Activated CD8-positive, alpha-beta memory T cell treated with anti-CD3 and anti-CD28 coated beads for 1 hour (primary cell): ENCODE measurements around the gene PHKG1.
"Not testable (repeated sequence)": the region's sequence is repeated elsewhere in the genome, so short reads cannot be mapped to it uniquely, and the experiment has no call there.

Experiments used
- DNase-seq, 2 donors: peaks; one replicate each; pipeline ENCODE4 v3.0.0-alpha.2; 2020; ENCODE audit warnings: low read depth in 1 of 2; ENCODE audit errors: extremely low read depth in 1 of 2

PHKG1 gene

DNA sequence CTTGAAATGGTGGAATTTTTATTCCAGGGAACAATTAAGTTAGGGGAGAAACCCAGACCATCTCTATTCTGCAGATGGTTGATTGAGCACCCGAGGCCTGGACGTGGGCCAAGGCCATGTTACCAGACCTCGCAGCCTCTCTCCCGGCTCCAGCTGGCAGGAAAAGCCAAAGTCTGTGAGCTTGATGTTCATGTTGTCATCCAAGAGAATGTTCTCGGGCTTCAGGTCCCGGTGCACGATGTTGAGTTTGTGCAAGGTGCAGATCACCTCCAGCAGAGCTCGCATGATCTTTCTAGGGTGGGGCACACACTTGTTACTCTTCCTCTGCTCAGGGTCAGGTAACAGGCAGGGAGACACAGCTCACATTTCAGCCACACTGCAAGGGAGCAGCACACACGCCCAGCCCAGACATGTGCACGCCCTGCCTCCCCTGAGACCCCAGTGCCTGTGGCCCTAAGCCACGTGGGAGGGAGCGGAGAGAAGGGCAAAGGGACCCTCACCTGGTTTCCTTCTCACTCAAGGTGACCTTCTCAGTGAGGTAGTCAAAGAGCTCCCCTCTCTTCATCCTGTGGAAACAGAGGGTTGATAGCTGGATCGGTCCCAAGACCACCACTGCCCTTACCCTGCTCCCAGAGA, 9.5 kb downstream of the PHKG1 start:
- no peak for DNase-seq

DNA sequence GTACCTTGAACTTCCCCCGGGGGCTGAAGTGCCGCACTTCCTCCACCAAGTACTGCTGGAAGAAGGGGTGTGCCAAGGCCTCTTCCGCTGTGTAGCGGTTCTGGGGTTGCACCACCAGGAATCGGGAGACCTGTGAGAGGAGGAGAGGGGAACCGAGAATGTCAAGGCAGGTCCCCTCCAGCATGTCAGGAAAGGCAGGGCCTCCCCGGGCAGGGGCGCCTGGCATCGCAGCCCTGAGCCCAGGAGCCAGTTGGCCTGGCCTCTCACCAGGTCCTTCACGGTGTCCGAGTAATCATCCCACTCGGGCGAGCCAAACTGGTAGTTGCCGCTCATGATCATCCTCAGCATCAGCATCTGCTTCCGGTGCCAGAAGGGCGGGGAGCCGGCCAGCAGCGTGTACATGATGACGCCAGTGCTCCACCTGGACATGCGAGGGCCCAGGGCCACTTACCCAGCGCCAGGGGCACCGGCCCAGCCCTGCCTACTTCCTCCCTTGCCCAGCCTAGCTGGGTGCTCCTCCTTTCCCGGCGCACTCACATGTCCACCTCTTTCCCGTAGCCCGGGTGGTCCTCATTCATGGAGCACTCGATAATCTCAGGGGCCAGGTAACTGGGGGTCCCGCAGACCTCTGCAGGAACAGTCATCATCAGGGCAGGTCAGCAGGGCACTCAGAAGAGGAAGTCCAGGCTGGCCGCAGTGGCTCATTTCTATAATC, 11.0 kb downstream of the PHKG1 start:
- no peak for DNase-seq

DNA sequence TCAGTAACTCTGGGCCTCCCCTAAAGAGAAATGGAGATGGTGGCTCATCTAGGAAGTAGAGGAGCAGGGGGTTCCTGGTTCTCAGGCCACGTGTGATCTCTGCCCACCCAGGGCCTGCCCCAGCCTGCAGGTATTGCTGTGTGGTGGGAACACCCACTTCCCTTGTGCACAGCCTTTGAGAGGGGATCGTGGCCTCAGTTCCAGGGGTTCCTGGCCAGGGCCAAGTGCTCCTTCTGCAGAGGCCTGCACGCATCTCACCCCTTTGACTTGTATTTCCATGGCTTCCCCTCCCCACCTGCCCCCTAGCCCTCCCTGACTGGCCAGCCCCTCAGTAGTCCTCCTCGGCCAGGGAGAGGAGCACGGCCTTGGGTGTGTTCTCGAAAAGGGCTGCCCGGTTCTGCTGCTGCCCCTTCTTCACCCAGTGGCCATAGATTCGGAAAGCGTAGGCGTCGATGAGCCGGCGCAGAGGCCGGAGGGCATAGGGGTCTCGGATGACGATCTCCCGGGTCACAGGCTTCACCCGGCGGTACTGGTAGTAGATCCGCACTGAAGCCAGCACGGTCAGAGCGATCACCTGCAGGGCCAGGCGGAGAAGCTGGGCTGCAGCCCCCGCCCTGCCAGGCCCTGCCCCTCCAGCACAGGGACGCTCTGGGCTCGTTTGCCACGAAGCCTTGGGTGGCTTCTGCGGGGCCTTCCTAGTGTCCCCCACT, 11.9 kb downstream of the PHKG1 start:
- DNase-seq, result not testable (repeated sequence)

DNA sequence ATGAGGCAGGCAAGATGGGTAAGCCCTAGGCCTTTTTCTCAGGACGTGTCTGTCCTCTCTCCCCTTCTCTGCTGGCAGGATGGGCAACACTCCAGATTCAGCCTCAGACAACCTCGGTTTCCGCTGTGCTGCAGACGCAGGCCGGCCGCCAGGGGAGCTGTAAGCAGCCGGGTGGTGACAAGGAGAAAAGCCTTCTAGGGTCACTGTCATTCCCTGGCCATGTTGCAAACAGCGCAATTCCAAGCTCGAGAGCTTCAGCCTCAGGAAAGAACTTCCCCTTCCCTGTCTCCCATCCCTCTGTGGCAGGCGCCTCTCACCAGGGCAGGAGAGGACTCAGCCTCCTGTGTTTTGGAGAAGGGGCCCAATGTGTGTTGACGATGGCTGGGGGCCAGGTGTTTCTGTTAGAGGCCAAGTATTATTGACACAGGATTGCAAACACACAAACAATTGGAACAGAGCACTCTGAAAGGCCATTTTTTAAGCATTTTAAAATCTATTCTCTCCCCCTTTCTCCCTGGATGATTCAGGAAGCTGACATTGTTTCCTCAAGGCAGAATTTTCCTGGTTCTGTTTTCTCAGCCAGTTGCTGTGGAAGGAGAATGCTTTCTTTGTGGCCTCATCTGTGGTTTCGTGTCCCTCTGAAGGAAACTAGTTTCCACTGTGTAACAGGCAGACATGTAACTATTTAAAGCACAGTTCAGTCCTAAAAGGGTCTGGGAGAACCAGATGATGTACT, 13.1 kb downstream of the PHKG1 start:
- DNase-seq, result no peak

DNA sequence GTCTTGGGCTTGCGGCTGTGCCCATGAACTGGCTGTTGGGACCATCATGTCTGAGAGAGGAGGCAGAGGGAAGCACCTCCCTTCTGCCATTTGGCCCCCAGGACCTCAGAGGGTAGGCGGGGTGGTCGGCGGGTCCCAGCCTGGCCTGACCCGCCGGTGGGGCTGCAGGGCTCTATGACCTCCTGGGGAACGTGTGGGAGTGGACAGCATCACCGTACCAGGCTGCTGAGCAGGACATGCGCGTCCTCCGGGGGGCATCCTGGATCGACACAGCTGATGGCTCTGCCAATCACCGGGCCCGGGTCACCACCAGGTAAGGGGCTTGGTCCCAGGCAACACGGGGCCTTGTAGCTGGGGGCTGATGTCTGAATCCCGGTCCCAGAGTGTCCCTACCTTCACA, 14.6 kb downstream of the PHKG1 start:
- no peak for DNase-seq

DNA sequence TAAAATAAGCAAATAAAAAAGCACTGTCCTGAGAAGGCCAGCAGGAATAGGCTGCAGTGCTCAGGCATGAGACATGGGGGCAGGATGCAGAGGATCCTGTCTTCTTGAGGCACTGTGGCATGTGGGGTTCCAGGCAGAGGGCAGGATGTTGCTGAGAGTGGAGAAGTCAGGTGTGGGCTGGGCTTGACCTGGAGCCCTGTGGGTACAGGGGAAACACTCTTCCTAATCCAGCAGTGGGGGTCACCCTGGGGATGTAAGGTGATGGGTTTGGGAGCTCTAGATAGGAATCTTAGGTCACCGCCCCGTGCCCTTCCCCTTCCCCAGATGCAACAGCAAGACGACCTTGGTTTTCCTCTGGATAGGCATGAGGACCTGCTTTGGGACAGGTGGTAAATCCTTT, 15.1 kb downstream of the PHKG1 start:
- no peak for DNase-seq

DNA sequence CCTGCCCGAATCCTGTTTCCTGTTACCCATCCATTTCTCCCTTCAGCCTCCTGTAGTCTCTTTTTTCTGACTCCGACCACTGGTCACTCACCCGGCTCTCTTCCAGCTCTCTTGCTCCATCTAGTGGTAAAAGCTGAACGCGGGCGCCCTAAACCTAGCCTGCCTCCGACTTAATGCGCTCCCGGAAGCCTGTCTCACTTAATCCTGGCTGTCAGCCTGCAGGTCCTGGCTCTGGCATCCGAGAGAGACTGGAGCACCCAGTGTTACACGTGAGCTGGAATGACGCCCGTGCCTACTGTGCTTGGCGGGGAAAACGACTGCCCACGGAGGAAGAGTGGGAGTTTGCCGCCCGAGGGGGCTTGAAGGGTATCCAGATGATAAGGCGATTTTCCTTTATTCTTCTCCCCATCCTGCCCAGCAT, 18.4 kb downstream of the PHKG1 start:
- DNase-seq, result peak; percentile 29 to 32

DNA sequence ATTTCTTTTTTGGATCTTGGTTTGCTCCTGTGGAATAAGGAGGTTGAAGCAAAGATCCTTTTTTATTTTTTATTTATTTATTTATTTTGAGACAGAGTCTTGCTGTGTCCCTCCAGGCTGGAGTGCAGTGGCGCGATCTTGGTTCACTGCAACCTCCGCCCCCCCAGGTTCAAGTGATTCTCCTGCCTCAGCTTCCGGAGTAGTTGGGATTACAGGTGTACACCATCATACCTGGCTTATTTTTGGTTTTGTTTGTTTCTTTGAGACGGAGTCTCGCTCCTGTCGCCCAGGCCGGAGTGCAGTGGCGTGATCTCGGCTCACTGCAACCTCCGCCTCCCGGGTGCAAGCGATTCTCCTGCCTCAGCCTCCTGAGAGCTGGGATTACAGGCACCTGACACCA, 26.4 kb downstream of the PHKG1 start:
- not testable (repeated sequence) for DNase-seq

DNA sequence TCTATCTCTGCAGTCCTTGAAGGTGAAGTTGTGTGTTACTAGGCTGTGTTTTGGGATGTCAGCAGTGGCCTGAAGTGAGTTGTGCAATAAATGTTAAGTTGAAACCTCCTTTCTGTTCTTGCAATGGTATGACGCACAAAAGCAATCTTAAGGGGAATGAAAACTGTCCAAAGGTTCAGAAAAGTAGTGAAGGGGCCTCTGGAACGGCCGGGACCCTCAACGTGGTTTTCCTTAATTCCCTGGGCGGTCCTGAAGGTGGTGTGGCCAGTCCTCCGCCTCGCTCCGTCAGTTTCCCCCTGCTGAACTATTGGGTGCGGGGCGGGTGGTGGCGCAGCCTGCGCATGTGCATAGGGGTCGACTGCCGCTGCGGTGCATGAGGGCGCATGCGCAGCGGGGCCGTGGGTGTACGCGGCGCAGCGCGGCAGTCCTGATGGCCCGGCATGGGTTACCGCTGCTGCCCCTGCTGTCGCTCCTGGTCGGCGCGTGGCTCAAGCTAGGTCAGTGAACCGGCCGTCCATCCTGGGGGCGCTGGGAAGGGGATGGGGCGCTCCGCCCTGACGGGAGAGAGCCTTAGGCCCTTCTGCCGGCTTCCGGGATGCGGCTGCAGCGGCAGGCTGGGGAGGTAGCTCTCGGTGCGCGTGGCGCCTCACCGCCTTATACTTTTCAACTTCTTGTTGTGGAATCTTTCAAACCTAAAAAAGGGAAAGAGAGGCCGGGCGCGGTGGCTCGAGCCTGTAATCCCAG, 28.7 kb downstream of the PHKG1 start, which contains the start of gene SUMF2:
Gene SUMF2, plus strand, starts transcription at position 405 of the 744 bp plus-strand sequence. Its CDS starts 26 bp downstream, at position 431.
- peak; percentile 71 to 86 for DNase-seq

DNA sequence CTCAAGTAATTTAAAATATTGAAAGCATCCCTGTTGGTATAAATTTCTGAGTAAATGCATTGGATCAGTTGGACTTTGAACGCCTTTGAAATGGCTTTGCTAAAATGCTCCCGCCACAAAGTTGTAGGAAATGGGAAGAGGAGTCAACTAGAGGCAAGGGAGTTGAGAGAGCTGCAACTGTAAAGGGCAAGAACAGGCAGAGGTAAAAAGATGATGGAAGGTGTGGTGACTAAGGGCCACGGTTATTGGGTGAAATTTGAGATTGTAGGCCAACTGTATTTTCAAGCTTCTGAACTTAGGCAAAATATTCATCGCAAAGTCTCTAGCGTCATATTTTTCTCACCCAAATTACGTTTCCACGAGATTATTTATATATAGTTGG, 29.3 kb downstream of the PHKG1 start:
- no peak for DNase-seq

DNA sequence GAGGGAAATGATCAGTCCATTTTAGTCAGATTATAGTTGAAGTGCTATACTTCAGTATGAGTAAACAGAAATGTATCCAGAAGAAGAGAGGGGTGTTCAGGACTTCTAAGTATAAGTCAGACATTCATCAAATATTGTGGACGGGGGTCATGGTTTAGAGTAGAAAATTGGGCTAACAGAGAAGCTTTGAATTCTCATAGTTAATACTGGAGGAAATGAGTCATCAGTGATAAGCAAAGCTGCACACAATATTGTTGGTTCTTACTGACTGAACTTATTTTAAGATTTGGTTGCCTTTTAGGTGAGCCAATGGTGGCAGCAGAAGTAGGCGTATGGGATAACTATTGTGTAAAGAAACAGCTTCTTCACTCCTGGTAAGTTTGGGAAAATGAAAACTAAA, 30.4 kb downstream of the PHKG1 start:
- no peak for DNase-seq

DNA sequence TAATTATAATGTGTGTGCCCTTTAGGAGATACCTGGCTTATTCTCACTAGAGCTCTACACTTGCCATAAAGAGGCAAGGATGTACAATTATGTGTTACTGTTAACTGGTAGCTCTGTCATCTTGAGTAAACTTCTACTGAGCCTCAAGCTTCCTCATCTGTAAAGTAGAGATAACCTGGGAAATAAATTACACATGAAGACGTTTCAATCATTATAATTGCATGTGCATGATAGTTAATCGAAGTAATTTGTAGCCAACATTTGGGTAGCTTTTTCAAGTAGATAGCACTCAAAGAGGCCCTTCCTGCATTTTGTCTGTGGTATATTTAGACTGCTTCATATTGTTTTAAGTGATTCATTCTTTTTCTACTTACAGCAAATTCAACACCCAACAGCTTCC, 38.8 kb downstream of the PHKG1 start:
- DNase-seq, result no peak

DNA sequence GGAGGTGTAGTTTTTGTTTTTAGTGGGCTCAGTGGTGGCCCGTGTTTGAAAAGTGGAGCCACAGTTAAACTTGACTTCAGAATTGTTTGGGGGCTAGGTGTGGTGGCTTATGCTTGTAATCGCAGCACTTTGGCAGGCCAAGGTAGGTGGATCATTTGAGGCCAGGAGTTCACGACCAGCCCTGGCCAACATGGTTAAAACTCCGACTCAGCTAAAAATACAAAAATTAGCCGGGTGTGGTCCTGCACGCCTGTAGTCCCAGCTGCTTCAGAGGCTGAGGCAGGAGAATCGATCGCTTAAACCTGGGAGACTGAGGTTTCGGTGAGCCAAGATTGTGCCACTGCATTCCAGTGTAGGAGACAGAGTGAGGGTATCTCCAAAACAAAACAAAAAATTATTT, 39.4 kb downstream of the PHKG1 start:
- DNase-seq, result no peak

DNA sequence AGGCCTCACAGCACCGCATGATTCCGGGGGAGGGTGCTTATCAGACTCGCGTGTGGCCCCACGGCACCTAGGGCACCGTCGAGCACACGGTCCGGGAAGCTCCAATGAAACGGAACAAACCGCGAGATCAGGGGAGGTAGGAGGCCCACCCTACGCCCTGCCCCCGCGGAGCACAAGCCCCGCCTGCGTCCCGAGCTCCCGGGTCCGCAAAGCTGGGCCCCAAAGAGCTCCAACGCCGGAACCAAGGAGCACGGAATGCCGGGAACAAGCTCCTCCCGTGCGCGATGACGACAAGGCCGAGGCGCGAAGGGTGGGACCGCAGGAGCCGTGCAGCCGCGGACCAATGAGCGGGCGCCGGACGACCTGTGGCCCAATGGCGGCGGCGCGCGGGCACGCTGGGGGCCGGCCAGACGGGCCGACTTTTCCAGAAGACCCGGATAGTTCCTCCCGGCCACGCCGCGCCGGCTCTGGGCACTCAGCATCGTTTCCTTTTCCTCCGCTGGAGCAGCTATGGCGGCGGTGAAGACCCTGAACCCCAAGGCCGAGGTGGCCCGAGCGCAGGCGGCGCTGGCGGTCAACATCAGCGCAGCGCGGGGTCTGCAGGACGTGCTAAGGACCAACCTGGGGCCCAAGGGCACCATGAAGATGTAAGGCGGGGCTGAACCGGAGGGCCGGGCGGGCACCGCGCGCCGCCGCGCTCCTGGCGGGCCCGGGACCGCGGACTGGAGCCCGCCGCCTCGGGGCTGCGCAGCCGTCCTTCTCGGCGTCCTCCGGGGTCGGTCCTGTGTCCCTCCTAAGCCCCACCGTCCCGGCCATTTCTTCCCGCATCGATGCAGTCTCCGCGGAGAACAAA, 41.2 kb downstream of the PHKG1 start, which contains the start of the genes CCT6A and PSPH:
Gene CCT6A, plus strand, starts transcription at position 427 of the 853 bp plus-strand sequence. Its CDS starts 84 bp downstream, at position 511.
Gene PSPH, minus strand, starts transcription at position 106 of the 853 bp plus-strand sequence. CDS start 30,232 bp downstream, outside the sequence.
- peak; percentile 70 to 83 for DNase-seq

DNA sequence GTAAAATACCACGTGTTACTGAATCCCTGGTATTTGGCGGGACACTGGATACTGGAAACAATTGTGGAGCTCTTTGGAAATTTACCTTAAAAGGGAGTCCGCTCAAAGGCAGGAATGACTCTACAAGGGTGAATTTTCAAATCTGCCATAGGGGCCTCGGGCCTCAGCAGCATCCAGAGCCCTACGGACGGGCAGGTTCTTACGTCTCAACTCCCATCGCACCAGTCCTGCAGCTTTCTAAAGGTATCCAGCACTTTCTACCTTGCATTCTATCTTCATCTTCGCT, 41.8 kb downstream of the PHKG1 start:
- DNase-seq, result no peak

DNA sequence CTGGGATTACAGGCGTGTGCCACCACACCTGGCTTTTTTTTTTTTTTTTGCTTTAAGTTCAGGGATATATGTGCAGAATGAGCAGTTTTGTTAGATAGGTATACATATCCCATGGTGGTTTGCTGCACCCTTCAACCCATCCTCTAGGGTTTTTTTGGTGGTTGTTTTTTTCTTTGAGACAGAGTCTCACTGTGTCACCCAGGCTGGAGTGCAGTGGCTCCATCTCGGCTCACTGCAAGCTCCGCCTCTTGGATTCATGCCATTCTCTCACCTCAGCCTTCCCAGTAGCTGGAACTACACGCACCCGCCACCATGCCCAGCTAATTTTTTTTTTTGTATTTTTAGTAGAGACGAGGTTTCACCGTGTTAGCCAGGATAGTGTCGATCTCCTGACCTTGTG, 44.0 kb downstream of the PHKG1 start:
- DNase-seq, result not testable (repeated sequence)

DNA sequence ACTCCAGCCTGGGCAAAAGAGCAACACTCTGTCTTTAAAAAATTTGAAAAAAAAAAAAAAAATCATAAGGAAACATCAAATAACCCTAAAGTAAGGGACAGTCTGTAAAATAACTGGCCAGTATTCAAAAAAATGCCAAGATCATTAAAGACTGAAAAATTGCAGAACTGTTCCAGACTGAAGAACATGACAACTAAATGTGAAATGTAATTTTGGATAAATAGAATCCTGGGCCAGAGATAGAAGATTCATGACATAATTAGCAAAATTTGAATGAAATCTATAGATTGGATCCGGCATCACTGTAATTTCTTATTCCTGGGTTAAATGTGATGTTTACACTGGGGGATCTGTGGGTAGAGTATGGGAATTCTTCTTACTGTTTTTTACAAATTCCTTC, 44.5 kb downstream of the PHKG1 start:
- DNase-seq, result no peak

DNA sequence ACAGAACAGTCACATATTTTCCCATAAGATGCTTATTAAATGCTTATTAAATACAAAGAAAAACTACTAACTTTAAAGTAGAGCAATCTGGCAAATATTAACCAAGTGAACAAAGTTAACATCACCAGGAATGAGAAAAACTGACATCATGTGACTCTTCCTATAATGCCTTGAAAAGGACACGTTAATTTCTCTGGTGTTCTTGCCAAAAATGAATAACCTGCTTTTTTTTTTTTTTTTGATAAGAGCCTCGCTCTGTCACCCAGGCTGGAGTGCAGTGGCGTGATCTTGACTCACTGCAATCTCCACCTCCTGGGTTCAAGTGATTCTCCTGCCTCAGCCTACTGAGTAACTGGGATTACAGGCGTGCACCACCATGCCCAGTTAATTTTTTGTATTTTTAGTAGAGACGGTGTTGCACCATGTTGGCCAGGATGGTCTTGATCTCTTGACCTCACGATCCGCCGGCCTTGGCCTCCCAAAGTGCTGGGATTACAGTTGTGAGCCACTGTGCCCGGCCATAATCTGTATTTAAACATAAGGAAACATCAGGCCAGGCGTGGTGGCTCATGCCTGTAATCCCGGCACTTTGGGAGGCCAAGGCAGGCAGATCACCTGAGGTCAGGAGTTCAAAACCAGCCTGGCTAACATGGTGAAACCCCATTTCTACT, 45.2 kb downstream of the PHKG1 start:
- not testable (repeated sequence) for DNase-seq
